ENCODE measurements around the gene SLC6A7.
"Not testable (repeated sequence)": the region's sequence is repeated elsewhere in the genome, so short reads cannot be mapped to it uniquely, and the experiment has no call there.

The SLC6A7 gene

DNA sequence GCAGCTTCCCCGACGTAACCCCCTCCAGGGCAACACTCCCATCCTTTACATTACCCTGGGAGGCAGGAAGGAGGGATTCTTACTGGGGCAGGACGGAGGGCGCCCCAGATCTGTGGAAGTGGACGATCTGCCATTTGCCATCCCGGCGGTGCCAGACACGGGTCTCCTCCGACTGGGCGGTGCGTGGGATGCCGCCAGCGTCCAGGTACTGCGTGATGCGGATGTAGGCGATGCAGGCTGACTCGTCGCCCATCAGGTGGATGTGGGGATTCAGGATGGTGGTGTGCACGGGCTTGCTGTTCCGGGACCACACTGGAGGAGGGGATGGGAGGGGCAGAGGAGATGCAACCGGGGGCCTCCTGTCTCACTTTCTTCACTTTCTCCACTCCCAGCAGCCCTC is 33.0 kb downstream of the SLC6A7 start:
- DNase-seq, result no peak

- DNase-seq, result no peak
Measured at GRCh38 chr5:150223474-150223873, 33.6 kb downstream of the SLC6A7 start.

DNA sequence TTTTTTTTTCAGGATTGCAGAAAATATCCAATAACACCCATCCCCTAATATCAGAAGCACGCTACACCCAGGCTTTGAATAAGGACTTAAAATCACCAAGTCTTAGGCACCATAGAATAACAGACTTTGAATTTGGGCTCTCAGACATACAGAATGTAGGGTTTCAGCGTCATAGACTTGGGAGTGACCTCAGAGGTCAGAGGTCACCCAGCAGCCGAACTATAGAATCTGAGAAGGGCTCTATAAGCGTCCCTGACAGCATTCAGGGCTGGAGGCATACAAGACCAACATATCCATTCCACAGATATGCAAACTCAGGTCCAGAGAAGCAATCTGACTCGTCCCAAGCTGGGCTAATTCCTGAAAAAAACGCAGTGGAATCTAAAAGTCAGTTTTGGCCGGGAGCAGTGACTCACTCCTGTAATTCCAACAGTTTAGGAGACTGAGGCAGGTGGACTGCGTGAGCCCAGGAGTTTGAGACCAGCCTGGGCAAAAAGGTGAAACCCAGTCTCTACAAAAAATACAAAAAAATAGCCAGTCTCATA is 34.7 kb downstream of the SLC6A7 start:
- no peak for DNase-seq

DNA sequence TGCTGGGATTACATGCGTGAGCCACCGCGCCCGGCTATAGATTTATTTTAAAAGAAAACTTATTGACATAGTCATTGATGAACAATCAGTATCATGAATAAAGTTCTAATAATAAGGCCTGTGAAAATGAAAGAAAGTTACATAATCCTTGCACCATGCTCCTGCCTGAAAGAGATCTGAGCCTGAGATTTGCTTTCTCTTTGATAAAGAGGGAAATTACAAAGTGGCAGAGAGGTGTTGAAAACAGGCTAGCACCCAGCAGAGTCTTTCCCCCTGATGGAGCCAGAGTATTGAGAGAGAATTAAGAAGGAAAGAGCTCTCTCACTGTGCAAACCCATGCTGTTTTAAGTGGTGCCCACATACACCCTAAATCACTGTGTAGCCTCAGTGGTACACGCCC is 37.2 kb downstream of the SLC6A7 start:
- DNase-seq, result no peak

DNA sequence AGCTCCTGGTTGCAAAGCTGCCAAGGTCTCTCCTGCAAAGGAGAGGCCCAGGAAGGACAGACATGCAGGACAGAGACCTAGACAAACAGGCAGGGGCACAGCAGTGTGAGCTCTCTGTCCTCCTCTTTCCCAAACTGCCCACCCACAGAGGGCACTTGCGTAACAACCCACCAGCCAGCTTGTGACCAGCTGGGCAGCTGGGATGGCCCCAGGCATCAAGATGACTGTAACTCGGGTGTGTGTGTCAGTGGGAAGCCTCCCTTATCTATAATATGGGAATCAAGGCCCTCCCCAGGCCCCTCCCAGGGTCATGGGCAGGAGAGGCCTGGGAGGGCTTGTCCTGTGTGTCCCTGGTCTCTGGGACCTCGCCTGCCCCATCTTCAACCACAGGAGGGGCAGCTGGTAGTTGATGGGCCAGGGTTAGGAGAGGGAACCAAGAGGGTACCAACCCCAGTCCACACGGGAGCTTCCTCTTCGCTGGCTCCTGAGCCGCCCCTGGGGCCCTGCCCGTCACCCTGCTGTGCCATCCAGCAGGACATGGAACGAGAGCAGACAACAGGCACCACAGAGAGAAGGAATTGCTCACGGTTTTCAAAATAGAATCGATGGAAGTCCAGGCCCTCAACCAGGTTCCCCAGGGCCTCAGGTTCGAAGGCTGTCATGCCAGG is 37.9 kb downstream of the SLC6A7 start:
- DNase-seq, result no peak

DNA sequence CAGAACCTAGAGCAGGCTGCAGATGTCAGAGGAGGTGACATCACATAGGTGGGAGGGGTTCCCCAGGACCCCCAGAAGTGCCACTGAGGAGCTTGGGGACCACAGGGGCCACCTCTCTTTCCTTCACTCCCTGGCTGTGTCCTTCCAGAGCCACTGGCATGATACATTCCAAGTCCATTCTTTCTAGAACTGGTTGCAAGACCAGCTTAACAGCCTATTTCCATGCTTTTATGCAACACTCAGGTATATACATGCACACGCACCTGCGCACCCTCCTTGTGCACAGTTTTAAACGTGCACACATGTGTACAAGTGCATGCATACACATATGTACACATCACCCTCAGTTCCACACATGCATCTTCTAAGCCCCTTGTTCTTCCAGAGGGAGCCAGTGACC is 39.7 kb downstream of the SLC6A7 start:
- DNase-seq, result no peak

GRCh38 chr5:150230842-150231241 is 41.0 kb downstream of the SLC6A7 start:
- DNase-seq, result no peak

- not testable (repeated sequence) for DNase-seq
Measured at GRCh38 chr5:150233706-150234105, 43.8 kb downstream of the SLC6A7 start.

DNA sequence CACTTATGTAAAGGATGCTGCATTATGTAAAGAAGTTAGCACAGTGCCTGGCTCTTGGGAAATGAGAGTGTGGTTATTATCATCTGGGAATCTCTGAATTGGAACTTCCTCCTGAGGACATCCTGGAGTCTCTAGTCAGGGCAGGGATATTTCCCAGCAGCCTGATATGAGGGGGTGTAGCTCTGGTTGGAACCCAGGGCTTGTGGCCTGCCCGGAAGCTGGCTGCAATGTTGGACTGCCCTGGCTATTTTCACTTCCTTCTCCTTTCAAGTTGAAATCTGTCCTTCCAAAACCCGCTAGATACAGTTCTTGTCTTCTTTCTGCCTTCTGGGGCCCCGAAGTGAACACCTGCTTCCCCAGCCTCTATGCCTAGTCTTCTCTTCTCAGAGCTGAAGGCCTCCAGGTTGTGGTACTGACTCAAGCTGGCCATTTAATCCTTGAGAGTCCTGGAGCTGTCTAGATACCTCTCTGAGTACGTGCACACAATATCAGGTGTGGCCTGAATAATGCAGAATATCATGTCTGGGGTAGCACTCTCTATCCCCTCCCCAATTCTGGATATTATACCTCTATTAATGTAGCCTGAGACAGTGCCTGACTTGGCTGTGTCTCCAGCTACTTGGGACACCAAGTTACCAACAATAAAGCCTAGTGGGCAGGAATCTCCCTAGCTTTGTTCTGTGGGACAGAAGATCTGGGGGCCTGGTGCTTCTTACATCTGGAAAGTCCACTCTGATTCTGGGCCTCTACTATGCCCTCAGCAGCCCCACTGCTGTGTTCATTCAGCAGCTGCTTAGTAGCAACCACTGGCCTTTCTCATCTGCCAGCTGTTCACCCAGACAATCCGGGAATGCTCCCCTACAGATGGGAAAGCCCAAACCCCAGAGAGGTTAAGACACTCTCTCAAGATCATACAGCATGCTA is 45.0 kb downstream of the SLC6A7 start:
- no peak for DNase-seq

DNA sequence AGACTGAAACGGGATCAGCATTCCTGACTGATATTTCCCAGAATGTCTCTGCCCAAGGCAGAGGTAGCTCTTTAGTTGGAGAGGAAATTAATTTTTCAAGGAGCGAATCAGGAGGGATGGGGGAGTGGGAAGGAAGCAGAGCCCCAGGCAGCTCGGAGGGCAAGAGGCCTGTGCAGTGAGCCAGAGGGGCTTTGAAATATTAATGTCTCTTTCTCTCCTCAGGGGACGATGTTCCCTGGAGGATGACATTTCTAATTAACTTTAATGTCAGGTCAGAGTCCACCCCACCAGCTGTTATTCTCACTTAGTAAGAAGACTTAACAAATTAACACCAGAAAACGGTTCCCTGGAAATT is 45.6 kb downstream of the SLC6A7 start:
- no peak for DNase-seq

DNA sequence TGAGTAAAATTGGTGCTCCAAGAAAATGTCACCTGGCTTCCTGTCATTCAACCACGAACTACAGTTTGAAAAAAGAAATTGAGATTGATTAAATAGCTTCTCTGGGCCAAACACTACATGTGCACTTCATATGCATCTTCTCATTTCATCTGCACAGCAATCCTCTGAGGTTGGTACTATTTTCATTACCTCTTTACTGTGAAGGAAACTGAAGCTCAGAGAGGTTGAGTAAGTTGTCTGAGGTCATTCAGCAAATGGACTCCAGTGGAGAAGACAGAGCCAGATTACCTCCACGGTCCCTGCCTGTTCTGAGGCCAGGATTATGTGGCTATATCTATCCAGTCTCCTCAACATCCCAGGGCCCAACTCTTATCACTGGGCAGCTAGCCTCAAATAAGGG is 46.5 kb downstream of the SLC6A7 start:
- DNase-seq, result no peak

DNA sequence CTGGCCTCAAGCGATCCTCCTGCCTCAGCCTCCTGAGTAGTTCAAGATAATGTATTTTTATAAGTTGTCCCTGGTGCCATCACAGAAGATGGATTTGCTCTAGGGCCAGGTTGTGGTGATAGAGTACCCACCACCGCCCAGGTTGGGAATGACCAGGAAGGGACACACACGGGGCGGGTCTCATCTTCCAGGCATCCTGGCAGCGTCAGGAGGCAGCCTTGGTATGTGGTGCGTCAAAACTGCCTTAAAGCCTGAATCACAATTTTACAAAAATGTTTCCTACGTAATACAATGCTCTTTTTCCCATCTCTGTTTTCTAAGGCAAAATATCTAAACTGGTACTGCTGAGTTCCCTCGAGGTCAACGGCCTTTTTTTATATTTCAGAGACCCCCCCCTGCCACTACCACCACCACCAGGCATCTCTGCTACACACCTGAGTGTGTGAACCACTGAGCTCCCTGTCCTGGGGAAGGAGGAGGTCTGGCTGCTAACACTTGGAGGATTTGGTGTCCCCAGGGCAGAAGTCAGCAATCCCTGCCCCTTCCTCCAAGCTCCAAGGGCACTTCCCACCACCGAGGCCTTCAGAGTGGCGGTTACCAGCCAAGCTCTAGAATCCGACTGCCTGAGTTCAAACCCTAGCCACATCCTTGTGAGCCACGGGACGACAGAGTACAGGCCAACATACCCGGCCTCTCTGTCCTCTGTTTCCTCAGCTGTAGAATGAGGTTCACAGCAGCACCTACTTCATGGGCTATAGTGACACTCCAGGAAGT is 47.3 kb downstream of the SLC6A7 start:
- DNase-seq, result no peak

- no peak for DNase-seq
Measured at GRCh38 chr5:150238646-150239045, 48.8 kb downstream of the SLC6A7 start.

GRCh38 chr5:150239099-150239793 is 49.4 kb downstream of the SLC6A7 start:
- DNase-seq, result no peak

DNA sequence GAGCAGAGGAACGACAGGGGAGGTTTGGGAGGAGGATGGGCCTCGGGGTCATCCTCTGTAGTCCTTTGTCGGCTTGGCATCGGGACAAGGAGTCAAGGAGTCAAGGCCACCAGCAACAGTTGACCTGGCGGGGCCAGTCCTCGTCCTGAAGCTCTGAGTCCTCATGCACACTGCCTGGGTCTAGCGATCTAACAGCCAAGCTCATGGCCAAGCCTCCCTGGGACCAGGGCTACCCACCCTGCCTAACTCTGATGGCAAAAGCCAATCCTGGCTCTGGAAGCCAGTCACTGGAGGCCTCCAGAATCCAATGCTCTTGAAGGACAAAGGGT is 49.9 kb downstream of the SLC6A7 start:
- DNase-seq, result no peak

DNA sequence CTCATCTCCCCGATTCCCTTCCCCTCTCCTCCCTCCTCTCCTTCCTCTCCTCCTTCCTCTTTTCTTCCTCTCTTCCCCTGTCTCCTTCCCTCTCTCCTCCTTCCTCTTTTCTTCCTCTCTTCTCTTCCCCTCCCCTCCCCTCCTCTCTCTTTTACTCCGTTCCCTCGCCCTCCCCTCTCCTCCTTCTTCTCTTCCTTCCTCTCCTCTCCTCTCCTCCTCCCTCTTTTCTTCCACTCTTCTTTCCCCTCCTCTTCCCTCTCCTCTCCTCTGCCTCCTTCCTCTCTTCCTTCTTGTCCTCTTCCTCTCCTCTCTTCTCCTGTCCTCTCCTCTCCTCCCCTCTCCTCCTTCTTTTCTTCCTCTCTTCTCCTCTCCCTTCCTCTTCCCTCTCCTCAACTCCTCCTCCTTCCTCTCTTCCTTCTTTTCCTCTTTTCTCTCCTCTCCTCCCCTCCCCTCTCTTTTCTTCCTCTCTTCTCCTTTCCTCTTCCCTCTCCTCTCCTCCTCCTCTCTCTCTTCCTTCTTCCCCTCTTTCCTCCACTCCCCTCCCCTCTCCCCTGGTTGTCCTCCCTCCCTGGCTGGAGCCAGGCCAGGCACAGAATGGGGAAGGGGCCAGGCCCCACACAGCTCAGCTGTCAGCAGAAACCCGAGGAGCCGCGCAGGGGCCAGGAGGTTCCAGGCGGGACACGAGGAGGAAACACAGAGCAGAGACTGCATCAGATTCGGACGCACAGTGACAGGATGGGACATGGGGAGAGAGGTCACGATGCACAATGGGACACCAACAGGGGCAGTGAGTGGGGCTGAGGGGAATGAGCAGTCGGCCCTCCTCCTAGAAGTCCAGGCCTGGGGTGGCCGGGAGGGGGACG is 51.7 kb downstream of the SLC6A7 start:
- no peak for DNase-seq

- no peak for DNase-seq
Measured at GRCh38 chr5:150242251-150242894, 52.5 kb downstream of the SLC6A7 start.

GRCh38 chr5:150243590-150243989 is 53.7 kb downstream of the SLC6A7 start:
- no peak for DNase-seq

DNA sequence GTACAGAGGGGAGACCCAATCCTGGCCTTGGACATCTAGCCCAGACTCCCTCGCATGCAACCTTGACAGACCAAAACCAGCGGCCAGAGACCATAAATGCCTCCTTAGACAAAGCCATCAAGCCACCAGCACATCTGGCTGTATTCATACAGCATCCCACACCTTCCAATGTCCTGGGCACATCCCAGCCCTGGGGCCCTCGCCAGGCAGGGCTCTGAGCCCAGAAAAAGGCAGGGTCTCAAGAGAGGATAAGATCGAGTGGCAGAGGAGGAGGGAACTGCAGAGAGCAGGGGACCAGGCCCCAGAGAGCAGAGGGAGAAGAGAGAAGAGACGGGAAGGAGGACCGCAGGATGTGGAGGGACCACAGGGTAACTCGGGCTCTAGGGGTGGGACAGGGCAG is 54.3 kb downstream of the SLC6A7 start:
- no peak for DNase-seq

GRCh38 chr5:150245111-150245789 is 55.4 kb downstream of the SLC6A7 start:
- DNase-seq, result no peak

DNA sequence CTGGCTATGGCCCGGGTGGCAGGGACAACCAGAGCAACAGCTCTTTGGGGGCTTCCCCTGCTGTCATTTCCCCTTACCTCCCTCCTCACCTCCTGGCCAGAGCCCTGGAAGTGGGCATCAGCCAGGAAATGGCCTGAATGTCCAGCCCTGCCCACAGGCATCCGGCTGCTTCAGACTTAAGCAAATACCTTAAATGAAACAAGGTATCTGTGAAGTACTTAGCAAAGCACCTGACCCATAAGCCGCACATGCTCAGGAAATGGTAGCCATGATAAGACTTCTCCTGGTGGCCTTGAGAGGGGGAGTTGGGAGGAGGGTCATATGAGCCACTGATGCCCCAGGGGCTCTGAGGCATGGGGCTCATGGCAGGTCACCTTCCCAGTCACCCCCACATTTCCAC is 55.9 kb downstream of the SLC6A7 start:
- no peak for DNase-seq

All from NCI-H1417 (cell line).